HG03039 (cell line): ENCODE data around the gene ASIP.
"Not testable (repeated sequence)": the region's sequence is repeated elsewhere in the genome, so short reads cannot be mapped to it uniquely, and the experiment has no call there.

Experiments used
- ATAC-seq: cut with Tn5 transposase; IDR thresholded peaks from one replicate; pipeline ENCODE4 v1.9.1; 2021; ENCODE audit warnings: mild to moderate bottlenecking, moderate library complexity; ENCODE audit not compliant: unreplicated experiment

ASIP gene

DNA sequence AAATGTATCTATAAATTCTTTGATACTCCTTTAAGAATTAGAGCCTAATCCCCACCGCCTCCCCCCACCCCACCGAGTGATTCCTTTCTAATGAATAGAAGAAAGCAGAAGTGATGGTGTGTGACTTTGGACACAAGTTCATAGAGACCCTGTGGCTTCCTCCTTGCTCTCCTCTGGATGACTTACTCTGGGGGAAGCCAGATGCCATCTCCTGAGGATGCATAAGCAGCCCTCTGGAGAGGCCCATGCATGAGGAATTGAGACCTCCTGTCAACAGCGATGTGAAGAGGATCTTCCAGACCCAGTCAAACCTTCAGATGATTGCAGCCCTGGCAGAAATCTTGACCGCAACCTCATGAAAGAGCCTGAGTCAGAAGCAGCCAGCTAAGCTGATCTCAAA lies 40.8 kb downstream of the ASIP start:
- no peak for ATAC-seq

DNA sequence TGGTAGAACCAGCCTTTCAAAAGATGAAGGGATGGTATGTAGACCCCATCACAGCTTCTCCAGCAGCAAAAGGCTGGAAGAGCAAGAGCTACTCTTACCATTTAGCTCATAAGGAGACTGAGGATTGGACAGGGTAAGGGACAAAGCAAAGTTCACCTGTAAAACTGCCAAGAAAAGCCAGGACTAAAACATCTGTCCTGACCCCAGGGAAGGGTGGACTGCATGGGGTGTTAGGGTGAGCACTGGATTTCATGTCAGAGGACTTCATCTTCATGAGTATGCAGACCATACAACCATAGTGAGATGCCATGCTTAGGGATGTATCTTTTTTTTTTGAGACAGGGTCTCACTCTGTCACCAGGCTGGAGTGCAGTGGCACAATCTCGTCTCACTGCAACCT lies 42.6 kb downstream of the ASIP start:
- no peak for ATAC-seq

GRCh38 chr20:34285450-34285849 lies 44.2 kb downstream of the ASIP start:
- ATAC-seq = no peak

DNA sequence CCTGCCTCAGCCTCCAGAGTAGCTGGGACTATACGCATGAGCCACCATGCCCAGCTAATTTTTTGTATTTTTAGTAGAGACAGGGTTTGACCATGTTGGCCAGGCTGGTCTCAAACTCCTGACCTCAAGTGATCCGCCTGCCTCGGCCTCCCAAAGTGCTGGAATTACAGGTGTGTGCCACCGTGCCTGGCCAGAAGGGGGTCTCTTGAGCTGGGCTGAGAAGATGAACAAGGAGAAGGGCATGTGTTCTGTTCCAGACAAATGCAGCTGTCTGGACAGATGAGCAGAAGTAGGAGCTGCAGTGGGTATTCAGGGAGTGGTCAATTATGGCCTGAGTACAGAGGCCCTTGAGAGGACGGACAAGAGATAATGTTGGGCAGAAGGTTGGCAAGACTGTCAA lies 46.3 kb downstream of the ASIP start:
- not testable (repeated sequence) for ATAC-seq

- ATAC-seq = no peak
Observed at GRCh38 chr20:34290471-34290870, 49.2 kb downstream of the ASIP start.

DNA sequence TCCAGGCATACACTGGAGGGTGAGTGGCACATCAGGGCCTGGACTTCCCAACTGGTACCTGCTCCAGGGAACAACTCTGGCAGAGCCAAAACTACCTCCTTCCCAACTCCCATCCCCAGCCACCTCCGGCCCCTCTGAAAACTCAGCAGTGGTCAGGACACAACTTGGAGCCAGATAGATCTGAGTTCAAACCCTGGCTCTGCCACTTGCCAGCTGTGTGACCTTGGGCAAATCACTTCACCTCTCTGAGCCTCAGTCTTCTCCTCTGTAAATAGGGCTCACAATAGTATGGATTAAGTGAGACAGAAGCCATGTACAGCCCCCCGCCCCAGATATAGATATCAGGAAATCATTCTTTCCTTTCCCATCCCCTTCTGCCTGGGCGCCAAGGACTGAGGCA lies 51.3 kb downstream of the ASIP start:
- ATAC-seq = no peak

DNA sequence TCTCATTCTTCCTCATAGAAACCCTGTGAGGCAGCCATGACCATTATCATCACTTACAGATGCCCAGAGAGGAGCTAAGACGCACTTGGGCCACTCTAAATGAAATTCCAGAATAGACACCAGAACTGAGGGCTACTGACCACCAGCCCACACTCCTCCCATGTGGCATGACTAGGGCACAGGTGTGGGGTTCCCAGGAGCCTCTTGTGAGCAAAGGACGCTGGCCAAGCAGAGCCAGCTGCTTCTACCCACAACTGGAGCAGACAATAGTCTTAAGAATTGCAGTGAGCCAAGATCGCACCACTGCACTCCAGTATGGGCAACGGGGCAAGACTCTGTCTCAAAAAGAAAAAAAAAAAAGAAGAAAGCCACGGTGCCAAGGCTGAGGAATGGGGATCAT lies 51.9 kb downstream of the ASIP start:
- no peak for ATAC-seq

- ATAC-seq = no peak
Observed at GRCh38 chr20:34293589-34293988, 52.4 kb downstream of the ASIP start.

- no peak for ATAC-seq
Observed at GRCh38 chr20:34294563-34294962, 53.3 kb downstream of the ASIP start.

DNA sequence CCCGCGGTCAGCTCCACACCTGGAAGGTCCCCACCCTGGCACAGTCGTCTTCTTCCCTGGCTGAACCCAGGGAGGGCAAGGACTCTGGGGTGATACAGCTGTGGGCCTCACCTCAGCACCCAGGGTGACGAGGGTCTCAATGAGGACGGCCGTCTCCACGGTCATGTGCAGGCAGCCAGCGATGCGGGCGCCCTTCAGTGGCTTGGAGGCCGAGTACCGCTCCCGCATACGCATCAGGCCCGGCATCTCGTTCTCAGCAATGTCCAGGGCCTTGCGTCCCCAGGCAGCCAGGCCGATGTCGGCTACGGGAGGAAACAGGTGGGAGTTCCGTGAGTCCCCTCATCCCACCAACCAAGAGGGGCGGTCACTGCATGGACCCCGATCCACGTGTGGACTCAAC lies 54.1 kb downstream of the ASIP start:
- ATAC-seq = no peak

GRCh38 chr20:34296468-34296867 lies 55.2 kb downstream of the ASIP start:
- ATAC-seq = no peak

- not testable (repeated sequence) for ATAC-seq
Observed at GRCh38 chr20:34298294-34298784, 57.1 kb downstream of the ASIP start.

- no peak for ATAC-seq
Observed at GRCh38 chr20:34299556-34300255, 58.5 kb downstream of the ASIP start.

- no peak for ATAC-seq
Observed at GRCh38 chr20:34300256-34300806, 59.1 kb downstream of the ASIP start.

DNA sequence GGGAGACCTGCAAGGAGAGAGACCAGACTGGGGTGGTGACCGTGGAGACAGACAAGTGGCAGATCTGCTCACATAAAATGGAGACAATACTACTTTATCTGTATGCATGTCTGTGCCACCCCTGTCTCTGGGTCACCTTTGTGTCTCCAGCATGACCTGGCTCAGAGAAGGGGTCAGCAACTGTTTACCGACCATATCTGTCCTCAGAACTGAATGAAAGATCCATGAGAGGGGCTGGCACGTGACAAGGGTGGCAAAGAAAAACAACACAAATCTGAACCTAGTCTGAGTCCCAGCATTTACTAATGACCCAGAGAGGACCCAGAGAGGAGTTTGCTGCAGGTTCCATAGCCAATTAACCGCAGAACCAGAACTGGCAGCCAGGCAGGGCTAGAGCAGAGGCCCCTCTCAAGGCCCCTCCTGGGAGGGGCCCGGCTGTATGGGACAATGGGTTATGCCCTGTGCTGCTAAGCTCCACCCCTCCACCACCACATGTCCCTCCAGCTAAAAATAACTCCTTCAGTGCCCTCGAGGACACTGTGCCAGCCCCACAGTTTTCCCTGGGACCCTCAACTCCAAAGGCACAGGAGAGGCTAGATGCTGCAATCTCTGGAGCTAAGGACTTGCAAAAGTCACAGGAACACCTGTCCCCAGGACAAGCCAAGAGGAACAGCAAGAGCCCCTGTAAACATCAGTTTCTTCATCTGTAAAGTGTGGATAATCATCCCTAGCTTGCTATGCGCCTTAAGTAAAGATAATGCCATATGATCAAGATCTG lies 59.8 kb downstream of the ASIP start:
- ATAC-seq = no peak

DNA sequence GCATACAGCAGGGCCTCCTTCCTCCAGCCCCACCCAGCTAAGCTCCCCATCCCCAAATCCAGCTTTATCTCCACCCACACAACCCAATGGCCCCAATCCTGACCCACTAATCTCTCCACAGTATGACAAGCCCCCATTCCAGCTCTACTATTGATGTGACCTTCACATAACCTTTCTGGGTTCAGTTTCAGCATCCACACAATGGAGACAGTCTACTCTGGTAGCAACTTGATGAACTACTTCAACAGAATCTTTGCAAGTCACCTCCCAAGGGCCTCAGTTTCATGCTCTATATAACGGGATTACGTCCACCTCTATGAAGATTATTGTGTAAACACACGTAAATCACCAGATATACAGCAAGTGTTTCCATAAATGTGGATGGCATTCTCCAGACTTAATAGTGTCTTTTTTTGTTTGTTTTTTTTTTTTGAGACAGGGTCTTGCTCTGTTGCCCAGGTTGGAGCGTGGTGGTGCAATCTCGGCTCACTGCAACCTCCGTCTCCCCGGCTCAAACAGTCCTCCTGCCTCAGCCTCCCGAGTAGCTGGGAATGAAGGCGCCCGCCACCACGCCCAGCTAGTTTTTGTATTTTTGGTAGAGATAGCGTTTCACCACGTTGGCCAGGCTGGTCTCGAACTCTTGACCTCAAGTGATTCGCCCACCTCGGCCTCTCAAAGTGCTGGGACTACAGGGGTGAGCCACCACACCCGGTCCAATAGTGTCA lies 60.5 kb downstream of the ASIP start:
- no peak for ATAC-seq

DNA sequence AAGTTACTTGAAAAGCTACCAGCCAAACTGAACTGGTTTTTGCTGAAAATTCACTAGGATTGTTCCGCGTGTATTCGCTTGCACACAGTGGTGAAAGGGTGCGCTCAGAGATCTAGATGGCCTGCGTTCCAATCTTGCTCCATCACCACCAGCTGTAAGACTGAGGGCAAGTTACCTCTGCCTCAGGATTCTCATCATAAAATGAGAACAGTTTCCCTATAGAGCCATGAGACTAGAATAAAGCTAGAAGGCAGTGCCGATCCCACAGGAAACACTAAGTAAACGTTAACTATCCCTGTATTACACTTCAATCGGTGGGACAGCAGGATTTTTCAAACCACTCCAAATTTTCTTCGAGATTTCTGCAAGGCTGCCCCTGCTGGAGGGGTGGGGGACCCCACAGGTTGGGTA lies 61.1 kb downstream of the ASIP start:
- ATAC-seq = no peak

DNA sequence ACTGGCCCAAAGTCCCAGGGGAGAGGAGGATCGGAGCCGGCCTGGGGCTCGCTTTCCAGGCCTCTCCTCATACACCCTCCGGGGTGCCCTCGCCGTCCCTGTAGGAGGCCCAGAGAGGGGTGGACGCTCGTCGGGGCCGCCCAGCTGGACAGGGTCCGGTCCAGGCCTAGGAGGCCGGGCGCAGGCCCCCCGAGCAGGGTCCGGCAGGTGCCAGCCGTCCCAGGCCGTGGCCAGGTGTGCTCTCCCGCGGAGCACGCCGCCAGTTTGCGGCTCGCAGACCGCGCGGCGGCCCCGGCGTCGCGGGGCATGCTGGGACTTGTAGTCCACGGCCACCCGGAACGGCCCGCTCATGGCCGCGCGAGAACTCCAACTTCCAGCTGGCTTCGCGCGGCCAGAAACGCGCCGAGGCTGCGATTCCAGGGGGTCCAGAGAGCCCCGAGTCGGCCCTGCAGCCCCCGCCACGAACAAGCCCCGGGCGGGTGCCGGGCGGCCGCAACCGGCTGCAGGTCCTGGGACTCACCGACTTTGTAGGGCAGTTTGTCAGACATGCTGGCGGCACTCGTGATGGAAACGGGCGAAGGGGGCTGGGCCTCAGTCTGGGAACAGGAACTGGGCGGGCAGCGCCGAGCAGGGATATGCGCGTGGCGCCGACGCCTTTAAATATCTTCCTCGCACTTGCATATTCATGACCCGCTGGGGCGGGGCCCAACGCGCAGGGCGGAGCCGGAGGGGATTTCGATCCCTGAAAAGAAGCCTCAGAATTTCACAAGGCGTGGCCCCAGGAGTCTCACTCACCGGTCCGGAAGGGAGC lies 61.7 kb downstream of the ASIP start, which contains the start of gene AHCY:
AHCY (minus strand) TSS at position 633 of the 811 bp plus-strand sequence; CDS start at position 548, 85 bp downstream.
- ATAC-seq = peak; percentile 81

GRCh38 chr20:34305333-34306230 lies 64.4 kb downstream of the ASIP start:
- no peak for ATAC-seq
